Measurements from ENCODE around the gene PLEKHG1.

DNA sequence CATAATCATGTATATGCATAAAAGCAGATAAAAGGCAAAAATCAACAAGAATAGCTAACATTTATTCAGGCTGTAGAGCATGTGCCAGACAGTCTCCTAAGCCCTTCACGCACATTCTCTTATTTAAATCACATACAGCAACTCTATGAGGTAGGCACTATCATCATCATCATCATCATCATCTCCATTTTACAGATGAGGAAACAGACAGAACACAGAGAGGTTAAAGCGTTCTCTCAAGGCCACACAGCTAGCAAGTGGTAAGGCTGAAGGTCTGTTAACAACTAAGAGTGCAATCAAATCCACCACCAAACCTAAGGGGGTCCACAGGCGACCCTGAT, 857 bp upstream of the PLEKHG1 start:
- no peak for TF ChIP-seq EP300 (conservative IDR thresholded peaks at IDR 0.05; ENCODE audit: poor library complexity, severe bottlenecking)
- TF ChIP-seq EZH2 (IDR thresholded peaks at IDR 0.05; ENCODE audit: borderline replicate concordance, insufficient read depth, low read length, poor library complexity, severe bottlenecking): no peak

Measured in neural cell (in vitro differentiated cells).